Thoracic aorta (tissue), 2 donors: ENCODE results near the gene EVX1. TPM values are rescaled to one million over a fixed set of nuclear protein-coding genes. Genes with fewer than 3 reads are reported as not detected.

Experiments used
- ATAC-seq: fragments of 150-250 bp; one replicate; pipeline ENCODE4 v1.8.0; 2017; ENCODE audit warnings: low read depth; ENCODE audit not compliant: insufficient number of reproducible peaks, low FRiP score
- DNase-seq: peaks from one replicate; pipeline ENCODE4 v3.0.0-alpha.2; 2020; ENCODE audit warnings: low spot score
- H3K27ac ChIP-seq, 2 donors: fragments of 200-600 bp; sonication (generic); 1 replicate in 1 of 2; 2 replicates in 1 of 2; pipeline ENCODE4 v1.5.1; 2016; ENCODE audit warnings: mild to moderate bottlenecking in 2 of 2, moderate library complexity in 2 of 2
- H3K27me3 ChIP-seq: fragments of 200-600 bp; sonication (generic); replicated peaks from 2 replicates; pipeline ENCODE4 v1.6.0; 2016; ENCODE audit warnings: mild to moderate bottlenecking; ENCODE audit not compliant: insufficient read depth
- H3K36me3 ChIP-seq: fragments of 200-600 bp; sonication (generic); one replicate; pipeline ENCODE4 v1.5.1; 2016
- H3K4me1 ChIP-seq, 2 donors: fragments of 200-600 bp; sonication (generic); 1 replicate in 1 of 2; 2 replicates in 1 of 2; pipeline versions ENCODE4 v1.5.1 to v1.6.0; 2016; ENCODE audit warnings: low read depth in 2 of 2, mild to moderate bottlenecking in 1 of 2; ENCODE audit not compliant: control insufficient read depth in 1 of 2
- H3K4me3 ChIP-seq: fragments of 200-600 bp; sonication (generic); 2 replicates; pipeline ENCODE4 v1.5.1; 2016; ENCODE audit warnings: mild to moderate bottlenecking
- H3K9me3 ChIP-seq: fragments of 200-600 bp; sonication (generic); 2 replicates; pipeline ENCODE4 v1.5.1; 2016
- CTCF ChIP-seq: fragments of 200-600 bp; sonication (generic); IDR thresholded peaks from one replicate; pipeline ENCODE4 v1.5.1; 2019; ENCODE audit warnings: antibody characterized with exemption
- total RNA-seq, 2 donors: library from RNA; depleted of rRNA; stranded (reverse); fragments of >200 nt; gene quantifications; one replicate each; pipeline versions ENCODE4 v1.1.0 to v1.2.3, GENCODE V29; 2016

EVX1 gene
- total RNA-seq, 2 donors from 2014 or later = not detected

GRCh38 chr7:27244488-27245123 is 2.0 kb downstream of the EVX1 start:
- ATAC-seq = no peak
- H3K27ac ChIP-seq = no peak overlapping the region
- H3K9me3 ChIP-seq = no peaks in the 10 kb centered on the region
- H3K4me1 ChIP-seq = peaks cover 17 to 37% of the 10 kb centered on the region in 2 donors
- no peak overlapping the region for H3K4me3 ChIP-seq
- peaks cover 57% of the 10 kb centered on the region for H3K27me3 ChIP-seq
- TF ChIP-seq CTCF = no peak
- no peaks in the 10 kb centered on the region for H3K36me3 ChIP-seq
- no peak for DNase-seq

- Histone ChIP-seq H3K4me3 (peak overlapping the region; percentile 45), H3K9me3 (no peaks in the 10 kb centered on the region), H3K36me3 (no peaks in the 10 kb centered on the region), H3K27me3 (peaks cover 55% of the 10 kb centered on the region), H3K27ac (no peak overlapping the region), H3K4me1 (peaks cover 16 to 33% of the 10 kb centered on the region in 2 donors)
- TF ChIP-seq CTCF = no peak
- DNase-seq (no peak), ATAC-seq (no peak)
Measured at GRCh38 chr7:27245124-27245797, 2.7 kb downstream of the EVX1 start.

GRCh38 chr7:27245798-27246691 is 3.4 kb downstream of the EVX1 start:
- Histone ChIP-seq H3K9me3 (no peaks in the 10 kb centered on the region), H3K4me3 (peak overlapping the region; percentile 45), H3K27ac (no peak overlapping the region), H3K27me3 (peaks cover 54% of the 10 kb centered on the region), H3K4me1 (peaks cover 16 to 33% of the 10 kb centered on the region in 2 donors), H3K36me3 (no peaks in the 10 kb centered on the region)
- no peak for DNase-seq
- TF ChIP-seq CTCF = no peak
- no peak for ATAC-seq

GRCh38 chr7:27247000-27247399 is 4.4 kb downstream of the EVX1 start:
- H3K4me3 ChIP-seq = no peak overlapping the region
- TF ChIP-seq CTCF = no peak
- peaks cover 47% of the 10 kb centered on the region for H3K27me3 ChIP-seq
- no peak for ATAC-seq
- no peaks in the 10 kb centered on the region for H3K9me3 ChIP-seq
- H3K27ac ChIP-seq = no peak overlapping the region
- H3K4me1 ChIP-seq = peaks cover 16 to 42% of the 10 kb centered on the region in 2 donors
- no peak for DNase-seq
- H3K36me3 ChIP-seq = no peaks in the 10 kb centered on the region
